Upper lobe of right lung (tissue), 1 donor: ENCODE measurements around the gene MAJIN. TPM values are rescaled to one million over a fixed set of nuclear protein-coding genes. Genes with fewer than 3 reads are reported as not detected.

ENCODE experiments used
- ATAC-seq: fragments of 200-7000 bp; cut with Tn5 transposase; one replicate; pipeline ENCODE4 v1.9.1; 2020; ENCODE audit warnings: mild to moderate bottlenecking, moderate library complexity
- DNase-seq: peaks from one replicate; pipeline ENCODE4 v3.0.0-alpha.2; 2020
- H3K27ac ChIP-seq: fragments of 200-600 bp; one replicate; pipeline ENCODE4 v1.8.0; 2022
- H3K27me3 ChIP-seq: fragments of 200-600 bp; one replicate; pipeline ENCODE4 v1.8.0; 2022; ENCODE audit warnings: mild to moderate bottlenecking
- H3K36me3 ChIP-seq: fragments of 200-600 bp; one replicate; pipeline ENCODE4 v1.8.0; 2022
- H3K4me1 ChIP-seq: fragments of 200-600 bp; one replicate; pipeline ENCODE4 v1.8.0; 2022
- H3K4me3 ChIP-seq: fragments of 200-600 bp; one replicate; pipeline ENCODE4 v1.8.0; 2022; ENCODE audit warnings: mild to moderate bottlenecking
- H3K9me3 ChIP-seq: fragments of 200-600 bp; one replicate; pipeline ENCODE4 v1.8.0; 2022
- intact Hi-C: fragments of 100-400 bp; cut with DNase I; formaldehyde crosslinking; loops from one replicate; pipeline ENCODE4 v1.11.0; 2022
- total RNA-seq: library from RNA; stranded (reverse); fragmentation: NEBNext Ultra II Directional; extraction: Animal tissue kit (Norgen Biotek cat#: 25700); gene quantifications from one replicate; pipeline ENCODE4 v1.2.1, GENCODE V29; 2021
- TF ChIP-seq, protein P1 (sequence below): fragments of 200-600 bp; IDR thresholded peaks from one replicate; pipeline ENCODE4 v1.8.0; 2022; ENCODE audit warnings: antibody characterized with exemption
- donor health status: DM: no; HTN: yes; CAD: no; lungs with severe emphysema.

The MAJIN gene
- total RNA-seq, 1 donor from 2014 or later, result not detected

DNA sequence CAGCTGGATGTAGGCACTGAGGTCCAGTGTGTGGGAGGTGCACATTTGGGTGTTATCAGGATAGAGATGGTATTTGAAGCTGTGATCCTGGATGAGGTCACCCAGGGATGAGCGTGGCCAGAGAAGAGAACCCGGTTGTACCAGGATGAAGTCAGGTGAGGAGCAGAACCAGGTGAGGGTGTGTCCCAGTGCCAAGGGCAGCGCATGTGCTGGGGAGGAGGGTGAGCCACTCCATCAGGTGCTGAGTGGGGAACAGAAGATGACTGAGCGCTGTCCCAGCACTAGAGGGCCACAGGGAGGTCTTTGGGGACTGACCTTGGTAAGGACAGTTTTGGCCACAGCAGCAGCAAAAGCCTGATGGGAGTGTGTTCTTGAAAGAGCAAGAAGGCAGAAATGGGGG, 44.8 kb upstream of the MAJIN start:
- H3K4me1 ChIP-seq, result peaks cover 18% of the 10 kb centered on the region
- H3K4me3 ChIP-seq, result no peak overlapping the region
- H3K27ac ChIP-seq, result no peak overlapping the region
- no peaks in the 10 kb centered on the region for H3K9me3 ChIP-seq
- H3K36me3 ChIP-seq, result peaks cover 19% of the 10 kb centered on the region
- no peak for ATAC-seq
- TF ChIP-seq, protein P1, sequence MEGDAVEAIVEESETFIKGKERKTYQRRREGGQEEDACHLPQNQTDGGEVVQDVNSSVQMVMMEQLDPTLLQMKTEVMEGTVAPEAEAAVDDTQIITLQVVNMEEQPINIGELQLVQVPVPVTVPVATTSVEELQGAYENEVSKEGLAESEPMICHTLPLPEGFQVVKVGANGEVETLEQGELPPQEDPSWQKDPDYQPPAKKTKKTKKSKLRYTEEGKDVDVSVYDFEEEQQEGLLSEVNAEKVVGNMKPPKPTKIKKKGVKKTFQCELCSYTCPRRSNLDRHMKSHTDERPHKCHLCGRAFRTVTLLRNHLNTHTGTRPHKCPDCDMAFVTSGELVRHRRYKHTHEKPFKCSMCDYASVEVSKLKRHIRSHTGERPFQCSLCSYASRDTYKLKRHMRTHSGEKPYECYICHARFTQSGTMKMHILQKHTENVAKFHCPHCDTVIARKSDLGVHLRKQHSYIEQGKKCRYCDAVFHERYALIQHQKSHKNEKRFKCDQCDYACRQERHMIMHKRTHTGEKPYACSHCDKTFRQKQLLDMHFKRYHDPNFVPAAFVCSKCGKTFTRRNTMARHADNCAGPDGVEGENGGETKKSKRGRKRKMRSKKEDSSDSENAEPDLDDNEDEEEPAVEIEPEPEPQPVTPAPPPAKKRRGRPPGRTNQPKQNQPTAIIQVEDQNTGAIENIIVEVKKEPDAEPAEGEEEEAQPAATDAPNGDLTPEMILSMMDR, result no peak
- intact Hi-C loops, result no loop called here
- DNase-seq, result no peak
- no peaks in the 10 kb centered on the region for H3K27me3 ChIP-seq

DNA sequence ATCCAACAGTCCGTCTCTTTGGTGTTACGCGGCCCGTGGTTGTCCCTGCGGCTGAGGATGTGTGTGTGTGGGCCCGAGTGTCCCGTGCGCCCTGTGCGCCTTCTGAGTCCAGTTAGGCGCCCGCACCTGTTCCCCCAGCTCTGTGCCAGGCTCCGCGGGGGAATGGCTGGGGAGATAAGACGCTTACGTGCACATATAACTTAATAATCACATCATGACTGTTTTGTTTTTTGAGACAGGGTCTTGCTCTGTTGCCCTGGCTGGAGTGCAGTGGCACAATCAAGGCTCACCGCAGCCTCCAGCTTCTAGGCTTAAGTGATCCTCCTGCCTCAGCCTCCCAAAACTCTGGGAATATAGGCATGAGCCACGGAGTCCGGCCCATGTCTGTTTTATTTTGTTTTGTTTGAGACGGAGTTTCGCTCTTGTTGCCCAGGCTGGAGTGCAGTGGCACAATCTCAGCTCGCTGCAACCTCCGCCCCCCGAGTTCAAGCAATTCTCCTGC, 42.9 kb upstream of the MAJIN start:
- intact Hi-C loops, result no loop called here
- Histone ChIP-seq H3K4me1 (peaks cover 18% of the 10 kb centered on the region), H3K9me3 (no peaks in the 10 kb centered on the region), H3K4me3 (peak overlapping the region; percentile 87), H3K36me3 (peaks cover 16% of the 10 kb centered on the region), H3K27ac (peak overlapping the region; percentile 98), H3K27me3 (no peaks in the 10 kb centered on the region)
- no peak for DNase-seq
- no peak for ATAC-seq
- TF ChIP-seq, protein P1, result no peak

DNA sequence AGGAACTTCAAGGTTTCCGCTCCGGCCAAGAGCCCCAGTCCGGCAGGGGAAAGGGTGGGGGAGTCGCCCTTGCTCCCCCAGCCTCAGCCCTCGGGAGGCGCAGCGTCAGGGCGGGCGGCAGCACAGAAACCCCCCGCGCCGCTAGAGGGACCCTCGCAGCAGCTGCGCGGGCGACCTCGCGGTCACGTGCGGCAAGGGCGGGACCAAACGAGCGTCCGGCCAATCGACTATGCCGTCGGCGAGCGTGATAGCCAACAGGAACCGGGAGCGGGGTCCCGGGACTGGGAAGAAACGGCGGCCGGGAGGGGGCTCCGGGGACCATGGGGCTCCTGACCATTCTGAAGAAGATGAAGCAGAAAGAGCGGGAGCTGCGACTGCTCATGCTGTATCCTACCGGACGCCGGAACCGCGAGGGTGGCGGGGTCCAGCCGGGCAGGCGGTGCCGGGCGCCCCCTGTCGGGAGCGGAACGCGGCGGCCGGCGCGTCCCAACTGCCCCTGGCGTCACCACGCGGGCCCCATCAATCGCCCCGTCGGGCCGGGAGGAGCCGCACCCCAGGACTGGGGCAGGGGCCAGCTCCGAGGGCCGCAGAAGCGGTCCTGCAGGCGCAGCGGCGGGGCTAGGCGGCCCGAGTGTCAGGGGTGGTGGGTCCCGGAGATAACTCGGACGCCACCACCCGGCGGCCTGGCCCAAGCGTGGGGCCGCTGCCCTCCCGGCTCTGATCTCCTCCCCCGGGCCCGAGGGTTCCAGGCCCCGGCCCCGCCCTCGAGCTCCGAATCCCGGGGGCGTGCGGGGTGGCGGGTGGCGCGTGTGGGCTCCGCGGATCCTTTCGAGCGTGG, 42.2 kb upstream of the MAJIN start, which contains the start of gene ARL2:
Gene ARL2 (plus strand): TSS at position 273 of the 838 bp plus-strand sequence. CDS start 48 bp downstream, at position 321.
- Histone ChIP-seq H3K36me3 (peaks cover 12% of the 10 kb centered on the region), H3K27ac (peak within 1 kb of the TSS; percentile 98), H3K27me3 (no peaks in the 10 kb centered on the region), H3K9me3 (no peaks in the 10 kb centered on the region), H3K4me1 (peaks cover 18% of the 10 kb centered on the region), H3K4me3 (peak within 1 kb of the TSS; percentile 87)
- peak; percentile 90 for ATAC-seq
- TF ChIP-seq, protein P1, result peak; percentile 86
- intact Hi-C loops, result no loop called here
- DNase-seq, result peak; percentile 96

DNA sequence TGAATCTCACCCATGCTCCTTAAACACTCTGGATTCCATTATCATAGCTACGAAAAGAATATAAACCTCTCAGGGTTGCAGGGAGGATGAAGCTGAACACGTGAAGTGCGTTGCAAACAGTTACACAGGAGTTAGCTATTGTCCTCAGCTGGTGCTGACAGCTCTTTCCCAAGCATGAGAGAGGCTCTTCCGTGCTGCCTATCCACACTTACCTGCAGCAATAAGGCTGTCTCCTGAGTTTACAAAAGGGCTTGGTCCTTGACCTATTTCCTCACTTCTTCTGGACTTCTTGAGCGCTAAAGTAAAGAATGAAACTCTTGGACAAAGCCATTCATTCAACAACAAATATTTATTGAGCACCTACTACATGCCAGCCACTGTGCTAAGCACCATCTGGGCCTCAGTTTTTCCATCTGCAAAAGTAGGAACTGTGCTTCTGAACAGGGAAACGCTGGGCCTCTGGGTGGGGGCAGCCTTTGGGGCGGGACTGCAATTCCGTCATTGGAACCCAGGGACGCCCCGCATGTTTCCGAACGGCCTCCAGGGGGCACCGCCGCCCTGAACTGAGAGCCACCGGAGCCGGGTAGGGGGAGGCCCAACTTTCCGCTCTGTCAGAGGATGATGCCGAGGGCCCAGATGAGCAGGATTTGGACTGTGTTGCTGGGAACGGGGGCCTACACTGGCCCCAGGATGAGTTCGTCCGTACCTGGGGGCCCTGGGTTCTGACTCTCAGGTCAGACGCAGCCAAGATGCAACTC, 41.4 kb upstream of the MAJIN start:
- peak; percentile 92 for ATAC-seq
- intact Hi-C loops, result no loop called here

DNA sequence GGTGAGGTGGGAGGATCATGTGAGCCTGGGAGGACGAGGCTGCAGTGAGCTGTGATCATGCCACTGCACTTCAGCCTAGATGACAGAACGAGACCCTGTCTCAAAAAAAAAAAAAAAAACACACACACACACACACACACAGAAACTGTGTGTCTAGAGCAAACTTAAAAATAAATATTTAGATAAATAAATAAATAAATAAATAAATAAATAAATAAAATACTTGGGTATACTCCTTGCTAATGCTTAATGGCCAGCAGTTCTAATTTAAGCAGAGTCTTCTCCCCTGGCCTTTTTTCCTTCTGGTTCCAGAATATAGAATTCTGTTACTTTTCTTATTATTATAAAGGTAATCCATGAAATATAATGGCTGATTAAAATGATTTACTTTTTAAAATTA, 37.0 kb upstream of the MAJIN start:
- Histone ChIP-seq H3K4me1 (peaks cover 7% of the 10 kb centered on the region), H3K36me3 (no peaks in the 10 kb centered on the region), H3K27ac (no peak overlapping the region), H3K27me3 (no peaks in the 10 kb centered on the region), H3K9me3 (no peaks in the 10 kb centered on the region), H3K4me3 (no peak overlapping the region)
- no peak for ATAC-seq
- intact Hi-C loops, result no loop called here
- DNase-seq, result no peak
- TF ChIP-seq, protein P1, result no peak

More for the DNA sequence above, 41.4 kb upstream of the MAJIN start:
- peak overlapping the region; percentile 87 for H3K4me3 ChIP-seq
- H3K36me3 ChIP-seq, result peaks cover 5% of the 10 kb centered on the region
- H3K9me3 ChIP-seq, result no peaks in the 10 kb centered on the region
- peaks cover 18% of the 10 kb centered on the region for H3K4me1 ChIP-seq
- H3K27ac ChIP-seq, result peak overlapping the region; percentile 98
- TF ChIP-seq, protein P1, result peak; percentile 72
- DNase-seq, result peak; percentile 95
- H3K27me3 ChIP-seq, result no peaks in the 10 kb centered on the region
